ENCODE data around the gene TMEM121.

The TMEM121 gene

DNA sequence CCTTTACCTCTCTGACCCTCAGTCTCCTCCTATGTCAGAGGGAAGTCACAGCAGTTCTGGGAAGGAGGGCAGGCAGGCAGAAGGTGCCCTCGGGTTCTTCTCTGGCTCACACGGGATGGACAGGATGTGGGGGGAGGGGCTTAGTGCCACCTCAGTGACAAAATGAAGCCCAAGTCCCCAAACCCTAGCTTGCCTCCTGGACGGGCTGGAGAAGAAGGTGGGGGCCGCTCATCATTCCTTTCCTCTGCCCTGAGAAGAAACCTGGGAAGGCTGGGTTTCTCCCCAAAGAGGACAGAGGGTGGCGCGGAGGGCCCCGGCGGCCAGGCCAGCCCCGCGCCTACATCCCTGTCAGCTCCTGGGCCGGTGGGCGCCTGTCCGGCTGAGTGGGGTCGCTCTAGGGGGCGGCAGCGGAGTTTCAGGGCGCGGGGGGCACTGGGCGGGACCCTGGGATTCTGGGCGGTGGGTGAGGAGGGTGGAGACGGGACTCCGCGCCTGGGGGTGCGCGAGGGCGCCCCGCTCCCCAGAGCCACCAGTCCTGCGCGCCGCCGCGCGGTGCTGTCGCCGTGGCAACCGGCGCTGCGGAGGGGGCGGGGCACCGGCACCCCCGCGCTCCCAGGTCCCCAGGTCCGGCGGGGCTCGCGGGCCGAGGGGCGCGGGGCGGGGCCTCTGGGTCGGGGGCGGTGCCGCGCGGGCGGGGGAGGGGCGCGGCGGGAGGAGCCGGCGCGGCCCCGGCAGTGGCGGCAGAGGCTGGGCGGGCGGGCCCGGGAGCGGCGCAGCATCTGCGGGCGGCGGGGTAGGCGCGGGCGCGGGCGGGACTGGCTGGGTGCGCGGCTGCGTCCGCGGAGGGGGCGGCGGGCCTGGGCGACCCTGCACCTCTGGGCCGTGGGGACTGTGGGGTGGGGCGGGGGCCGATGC is at the start of gene TMEM121:
Gene TMEM121 (plus strand): TSS at position 723 of the 915 bp plus-strand sequence. CDS start 2,252 bp downstream, outside the sequence.
- Mint-ChIP-seq H3K4me3 (peak within 1 kb of the TSS; percentile 86), H3K36me3 (no peaks in the 10 kb centered on the region), H3K27ac (peak within 1 kb of the TSS; percentile 74), H3K4me1 (peaks cover 33% of the 10 kb centered on the region), H3K27me3 (peaks cover 34% of the 10 kb centered on the region), H3K9me3 (no peaks in the 10 kb centered on the region)
- peak; percentile 17 for ATAC-seq

DNA sequence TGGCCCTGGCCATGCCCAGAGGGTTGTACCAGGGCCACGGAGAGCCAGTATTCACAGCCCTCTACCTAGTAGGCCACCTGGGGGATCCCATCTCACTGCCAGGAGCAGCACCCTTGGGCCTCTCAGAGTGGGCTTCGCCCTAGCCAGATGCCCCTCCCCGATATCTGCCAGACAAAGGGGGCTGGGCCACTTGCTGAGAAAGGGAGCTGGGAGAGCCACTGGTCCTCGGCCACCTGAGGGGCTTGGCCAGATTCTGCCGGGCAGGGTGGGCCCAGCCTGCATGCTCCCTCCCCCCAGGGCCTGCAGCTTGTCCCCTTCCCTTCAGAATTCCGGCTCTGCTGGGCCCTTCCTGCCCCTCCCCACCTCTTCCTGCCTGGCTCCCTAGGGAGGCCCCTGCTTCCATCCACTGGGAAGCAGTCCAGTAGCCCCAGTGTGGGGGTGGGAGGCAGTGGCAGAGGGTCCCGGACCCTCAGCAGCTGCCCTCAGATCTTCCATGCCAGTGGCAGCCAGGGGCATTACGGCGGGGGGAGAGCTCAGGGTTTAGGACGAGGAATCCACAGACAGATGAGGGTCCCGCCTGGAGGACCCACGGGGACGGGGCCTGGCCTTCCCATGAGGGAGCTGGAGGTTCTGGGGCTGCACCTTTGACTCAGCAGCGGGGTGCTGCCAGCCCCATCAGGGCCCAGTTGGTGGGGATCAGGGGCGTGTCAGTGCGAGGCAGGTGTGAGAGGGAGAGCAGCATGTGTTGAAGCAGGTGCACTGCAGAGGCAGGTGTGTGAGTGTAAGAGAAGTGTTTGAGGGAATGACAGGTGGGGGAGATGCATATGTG is 49.3 kb upstream of the TMEM121 start:
- Mint-ChIP-seq H3K9me3 (peaks cover 4% of the 10 kb centered on the region), H3K4me3 (peak overlapping the region; percentile 22), H3K36me3 (peaks cover 5% of the 10 kb centered on the region)

DNA sequence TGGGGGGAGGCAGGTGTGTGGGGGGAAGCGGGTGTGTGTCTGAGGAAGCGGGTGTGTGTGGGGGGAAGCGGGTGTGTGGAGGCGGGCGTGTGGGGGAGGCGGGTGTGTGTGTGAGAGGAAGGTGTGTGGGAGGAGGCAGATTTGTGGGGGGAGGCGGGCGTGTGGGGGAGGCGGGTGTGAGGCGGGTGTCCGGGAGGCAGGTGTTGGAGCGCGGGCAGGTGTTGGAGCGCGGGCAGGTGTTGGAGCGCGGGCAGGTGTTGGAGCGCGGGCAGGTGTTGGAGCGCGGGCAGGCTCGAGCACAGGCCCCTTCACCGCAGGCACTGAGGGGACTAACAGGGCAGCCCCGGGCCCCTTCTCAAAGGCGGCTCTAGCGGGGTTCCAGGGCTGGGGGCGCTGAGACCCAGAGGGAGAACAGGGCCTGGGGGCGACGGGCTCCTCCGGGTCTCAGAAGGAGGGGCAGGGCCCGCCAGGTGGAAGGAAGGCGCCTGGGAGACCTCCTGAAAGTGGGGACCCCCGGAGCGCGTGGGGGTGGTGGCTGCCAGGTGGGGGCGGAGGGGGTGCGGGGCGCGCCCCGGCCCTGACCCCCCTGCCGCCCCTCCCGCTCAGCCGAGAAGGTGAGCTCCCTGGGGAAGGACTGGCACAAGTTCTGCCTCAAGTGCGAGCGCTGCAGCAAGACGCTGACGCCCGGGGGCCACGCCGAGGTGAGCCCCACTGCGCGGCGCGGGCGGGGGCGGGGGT is 48.6 kb upstream of the TMEM121 start:
- peaks cover 9% of the 10 kb centered on the region for H3K27me3 Mint-ChIP-seq
- H3K36me3 Mint-ChIP-seq, result peaks cover 5% of the 10 kb centered on the region
- peaks cover 60% of the 10 kb centered on the region for H3K4me1 Mint-ChIP-seq
- H3K27ac Mint-ChIP-seq, result peak overlapping the region; percentile 78
- peaks cover 4% of the 10 kb centered on the region for H3K9me3 Mint-ChIP-seq
- peak; percentile 37 for ATAC-seq
- H3K4me3 Mint-ChIP-seq, result peak overlapping the region; percentile 29

More for the DNA sequence above, 49.3 kb upstream of the TMEM121 start:
- Mint-ChIP-seq H3K4me1 (peaks cover 57% of the 10 kb centered on the region), H3K27ac (peak overlapping the region; percentile 78), H3K27me3 (peaks cover 9% of the 10 kb centered on the region)
- ATAC-seq, result no peak

DNA sequence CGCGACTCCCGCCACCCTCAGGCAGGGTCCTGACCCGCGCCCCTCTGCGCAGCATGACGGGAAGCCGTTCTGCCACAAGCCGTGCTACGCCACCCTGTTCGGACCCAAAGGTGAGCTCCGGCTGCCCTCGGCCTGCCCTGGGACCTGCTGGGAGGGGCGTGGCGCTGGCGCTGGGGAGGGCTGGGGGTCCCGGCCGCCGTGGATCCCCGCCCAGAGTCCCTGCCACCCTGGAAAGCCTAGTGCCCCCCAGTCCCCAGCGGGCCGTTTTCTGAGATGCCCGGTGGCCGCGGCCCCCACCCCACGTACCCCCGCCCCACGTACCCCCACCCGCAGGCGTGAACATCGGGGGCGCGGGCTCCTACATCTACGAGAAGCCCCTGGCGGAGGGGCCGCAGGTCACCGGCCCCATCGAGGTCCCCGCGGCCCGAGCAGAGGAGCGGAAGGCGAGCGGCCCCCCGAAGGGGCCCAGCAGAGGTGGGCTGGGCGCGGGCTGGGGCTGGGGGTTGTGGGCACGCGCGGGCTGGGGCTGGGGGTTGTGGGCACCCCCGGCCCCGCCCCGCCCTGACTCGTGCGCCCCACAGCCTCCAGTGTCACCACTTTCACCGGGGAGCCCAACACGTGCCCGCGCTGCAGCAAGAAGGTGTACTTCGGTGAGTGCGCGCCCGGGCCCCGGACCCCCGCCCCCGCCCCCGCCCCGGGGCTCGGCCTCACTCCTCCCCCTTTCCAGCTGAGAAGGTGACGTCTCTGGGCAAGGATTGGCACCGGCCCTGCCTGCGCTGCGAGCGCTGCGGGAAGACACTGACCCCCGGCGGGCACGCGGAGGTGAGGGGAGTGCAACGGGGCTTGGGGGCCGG is 47.8 kb upstream of the TMEM121 start:
- H3K36me3 Mint-ChIP-seq, result peaks cover 5% of the 10 kb centered on the region
- peaks cover 4% of the 10 kb centered on the region for H3K9me3 Mint-ChIP-seq
- no peak overlapping the region for H3K27ac Mint-ChIP-seq
- peaks cover 62% of the 10 kb centered on the region for H3K4me1 Mint-ChIP-seq
- ATAC-seq, result no peak
- H3K27me3 Mint-ChIP-seq, result peaks cover 9% of the 10 kb centered on the region
- no peak overlapping the region for H3K4me3 Mint-ChIP-seq

DNA sequence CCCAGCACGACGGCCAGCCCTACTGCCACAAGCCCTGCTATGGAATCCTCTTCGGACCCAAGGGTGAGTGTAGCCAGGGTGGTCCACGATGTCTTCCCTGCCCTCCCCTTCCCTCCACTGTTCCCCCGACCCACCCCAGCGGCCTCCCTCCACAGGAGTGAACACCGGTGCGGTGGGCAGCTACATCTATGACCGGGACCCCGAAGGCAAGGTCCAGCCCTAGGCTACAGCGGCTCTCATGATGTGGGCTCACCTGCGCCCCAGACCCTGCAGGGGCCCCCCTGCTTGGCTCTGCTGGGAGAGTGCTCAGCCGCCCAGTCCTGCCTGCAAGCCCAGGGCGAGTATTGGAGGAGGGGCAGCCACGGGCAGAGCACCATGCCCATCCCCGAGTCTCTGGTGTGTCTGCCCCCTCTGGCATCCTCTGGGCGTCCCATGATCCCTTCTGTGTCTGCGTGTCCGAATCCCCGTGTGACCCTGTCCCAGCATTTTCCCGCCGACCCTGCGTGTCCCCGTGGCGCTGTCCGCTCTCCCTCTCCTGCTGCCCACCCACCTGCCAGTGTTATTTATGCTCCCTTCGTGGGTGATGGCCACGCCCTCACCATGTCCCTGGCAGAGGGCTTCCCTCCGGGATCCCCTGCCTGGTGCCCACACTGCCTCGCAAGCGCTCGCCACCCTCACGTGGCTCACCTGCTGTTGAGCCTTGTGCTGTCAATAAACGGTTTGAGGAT is 46.8 kb upstream of the TMEM121 start:
- ATAC-seq, result no peak
- peak overlapping the region; percentile 4 for H3K4me3 Mint-ChIP-seq
- H3K36me3 Mint-ChIP-seq, result peaks cover 5% of the 10 kb centered on the region
- H3K27ac Mint-ChIP-seq, result peak overlapping the region; percentile 23
- peaks cover 9% of the 10 kb centered on the region for H3K27me3 Mint-ChIP-seq
- peaks cover 4% of the 10 kb centered on the region for H3K9me3 Mint-ChIP-seq
- peaks cover 68% of the 10 kb centered on the region for H3K4me1 Mint-ChIP-seq

DNA sequence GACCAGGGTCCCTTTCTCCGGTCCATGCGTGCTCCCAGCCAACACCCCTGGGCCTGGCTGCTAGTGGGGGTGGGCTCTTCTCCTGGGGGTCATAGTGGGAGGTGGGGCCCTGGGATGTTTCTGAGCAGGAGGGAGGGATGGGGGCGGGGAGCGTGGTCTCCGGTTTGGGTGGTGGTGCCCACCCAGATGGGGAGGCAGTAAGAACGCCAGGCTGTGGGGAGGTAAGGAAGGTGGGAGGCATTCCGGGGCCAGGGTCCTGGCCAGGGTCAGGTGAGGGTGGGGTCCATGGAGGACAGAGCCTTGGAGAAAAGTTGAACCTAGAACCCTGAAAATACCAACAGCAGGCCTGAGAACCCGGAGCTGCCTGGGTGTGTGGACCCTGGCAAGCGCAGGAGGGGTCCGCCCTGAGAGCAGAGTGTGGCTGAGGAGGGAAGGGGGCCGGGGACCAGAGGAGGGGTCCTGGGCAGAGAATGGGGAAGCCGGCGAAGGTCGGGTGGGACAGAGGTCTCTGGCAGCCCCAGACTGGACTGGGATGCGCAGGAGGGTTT is 46.1 kb upstream of the TMEM121 start:
- Mint-ChIP-seq H3K9me3 (peaks cover 4% of the 10 kb centered on the region), H3K4me3 (peak overlapping the region; percentile 4), H3K27me3 (peaks cover 9% of the 10 kb centered on the region), H3K27ac (peak overlapping the region; percentile 97), H3K36me3 (peaks cover 5% of the 10 kb centered on the region), H3K4me1 (peaks cover 75% of the 10 kb centered on the region)
- no peak for ATAC-seq

DNA sequence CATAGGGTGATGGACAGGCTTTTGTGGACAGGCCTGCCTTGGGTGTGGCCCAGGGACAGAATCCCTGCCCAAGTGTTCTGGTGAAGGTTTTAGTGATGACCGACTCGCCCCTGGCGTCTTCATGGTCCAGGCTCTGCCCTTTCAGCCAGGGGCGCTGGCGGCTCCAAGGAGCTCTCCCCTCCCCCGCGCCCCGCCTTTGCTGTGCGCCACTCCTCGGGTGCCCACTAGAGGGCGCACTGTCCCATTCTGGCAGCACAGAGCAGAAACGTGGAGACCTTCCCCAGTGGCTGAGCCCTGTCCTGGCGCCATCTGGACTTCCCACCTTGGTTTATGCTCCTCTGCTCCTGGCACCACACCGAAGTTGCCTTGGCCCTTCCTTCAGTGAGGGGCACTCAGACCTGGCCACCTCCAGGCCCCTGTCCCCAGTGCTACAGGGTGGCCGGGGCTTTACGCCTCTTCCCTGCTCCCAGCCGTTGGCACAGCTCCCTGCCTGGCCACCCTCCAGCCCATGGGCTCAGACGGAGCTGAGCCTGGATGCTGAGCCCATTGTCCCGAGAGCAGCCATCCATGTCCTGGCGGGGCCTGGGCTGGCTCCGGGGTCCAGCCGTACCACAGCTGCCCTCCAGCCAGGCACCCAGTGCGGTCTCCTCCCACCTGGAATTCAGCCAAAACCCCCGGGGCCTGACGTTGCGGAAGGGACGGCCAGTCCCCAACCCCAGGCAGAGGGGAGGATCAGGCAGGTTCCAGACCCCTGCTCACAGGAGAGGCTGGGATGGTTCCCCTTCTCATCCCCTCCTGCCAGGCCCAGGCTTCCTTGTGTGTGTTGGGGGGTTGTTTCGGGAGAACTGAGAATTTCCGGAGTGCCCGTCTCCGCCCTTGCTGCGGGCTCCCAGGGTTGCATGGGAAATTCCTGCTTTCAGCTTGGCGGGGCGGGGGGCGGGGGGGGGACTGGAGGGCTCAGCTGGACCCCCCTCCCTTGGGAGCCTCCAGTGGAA is 45.3 kb upstream of the TMEM121 start:
- Mint-ChIP-seq H3K4me1 (peaks cover 83% of the 10 kb centered on the region), H3K27me3 (peaks cover 9% of the 10 kb centered on the region), H3K27ac (peak overlapping the region; percentile 97), H3K36me3 (peaks cover 5% of the 10 kb centered on the region), H3K9me3 (peaks cover 4% of the 10 kb centered on the region), H3K4me3 (peak overlapping the region; percentile 80)
- ATAC-seq, result peak; percentile 67

DNA sequence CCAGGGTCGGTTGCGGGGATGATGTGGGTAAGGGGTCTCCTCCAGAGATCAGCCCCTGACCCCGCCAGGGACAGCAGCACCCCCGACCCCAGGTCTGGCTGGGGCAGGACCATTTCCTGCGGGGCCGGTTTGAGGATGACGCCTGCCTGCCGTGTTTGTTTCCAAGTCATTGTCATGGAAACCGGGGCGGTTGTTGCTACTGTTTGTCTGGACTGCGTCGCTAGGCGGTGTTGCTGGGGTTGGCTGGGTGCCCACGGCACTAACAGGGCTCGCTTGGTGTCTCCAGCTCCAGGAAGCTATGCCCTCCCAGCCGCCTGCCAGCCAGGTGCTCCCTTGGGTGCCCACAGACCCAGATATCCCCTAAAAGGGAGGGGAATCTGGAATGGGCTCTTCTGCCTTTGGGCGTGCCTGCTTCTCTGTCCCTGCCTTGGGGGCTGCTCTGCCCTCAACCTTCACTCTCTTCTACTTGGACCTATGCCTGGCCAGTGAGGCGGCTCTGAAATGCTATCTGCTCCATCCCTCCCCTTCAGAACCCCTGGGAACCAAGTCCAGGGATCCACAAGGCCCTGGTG is 44.4 kb upstream of the TMEM121 start:
- H3K4me3 Mint-ChIP-seq, result peak overlapping the region; percentile 80
- H3K27me3 Mint-ChIP-seq, result peaks cover 8% of the 10 kb centered on the region
- peaks cover 4% of the 10 kb centered on the region for H3K9me3 Mint-ChIP-seq
- peaks cover 5% of the 10 kb centered on the region for H3K36me3 Mint-ChIP-seq
- H3K4me1 Mint-ChIP-seq, result peaks cover 85% of the 10 kb centered on the region
- peak overlapping the region; percentile 97 for H3K27ac Mint-ChIP-seq
- ATAC-seq, result peak; percentile 67

DNA sequence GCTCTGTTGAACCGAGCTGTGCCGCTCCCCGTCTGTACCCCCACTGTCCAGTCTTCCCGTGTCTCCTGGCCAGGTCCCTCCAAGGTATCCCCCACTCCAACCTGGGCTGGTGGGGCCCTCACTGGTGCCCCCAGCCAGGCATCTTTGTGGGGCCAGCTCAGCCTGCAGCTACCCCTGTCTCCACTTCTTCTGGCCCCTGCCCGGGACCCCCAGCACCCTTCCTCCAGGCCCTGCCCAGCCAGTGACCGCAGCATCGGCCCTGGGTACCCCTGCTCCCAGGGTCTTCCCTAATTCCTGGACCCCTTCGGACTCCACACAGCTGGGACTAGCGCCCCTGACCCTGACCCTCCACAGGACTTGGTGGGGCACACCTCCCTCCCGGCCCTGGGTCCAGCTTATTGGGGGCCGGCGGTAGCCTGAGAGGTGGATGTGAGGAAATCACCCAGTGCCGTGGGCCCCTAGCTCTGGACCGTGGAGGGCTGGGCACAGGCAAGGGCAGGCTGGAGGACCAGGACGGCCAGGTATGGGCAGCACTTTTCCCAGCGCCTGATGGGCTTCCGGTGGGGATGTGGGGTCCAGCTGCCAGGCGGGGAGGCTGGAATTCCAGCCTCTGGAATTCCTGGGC is 43.8 kb upstream of the TMEM121 start:
- H3K4me3 Mint-ChIP-seq, result peak overlapping the region; percentile 80

DNA sequence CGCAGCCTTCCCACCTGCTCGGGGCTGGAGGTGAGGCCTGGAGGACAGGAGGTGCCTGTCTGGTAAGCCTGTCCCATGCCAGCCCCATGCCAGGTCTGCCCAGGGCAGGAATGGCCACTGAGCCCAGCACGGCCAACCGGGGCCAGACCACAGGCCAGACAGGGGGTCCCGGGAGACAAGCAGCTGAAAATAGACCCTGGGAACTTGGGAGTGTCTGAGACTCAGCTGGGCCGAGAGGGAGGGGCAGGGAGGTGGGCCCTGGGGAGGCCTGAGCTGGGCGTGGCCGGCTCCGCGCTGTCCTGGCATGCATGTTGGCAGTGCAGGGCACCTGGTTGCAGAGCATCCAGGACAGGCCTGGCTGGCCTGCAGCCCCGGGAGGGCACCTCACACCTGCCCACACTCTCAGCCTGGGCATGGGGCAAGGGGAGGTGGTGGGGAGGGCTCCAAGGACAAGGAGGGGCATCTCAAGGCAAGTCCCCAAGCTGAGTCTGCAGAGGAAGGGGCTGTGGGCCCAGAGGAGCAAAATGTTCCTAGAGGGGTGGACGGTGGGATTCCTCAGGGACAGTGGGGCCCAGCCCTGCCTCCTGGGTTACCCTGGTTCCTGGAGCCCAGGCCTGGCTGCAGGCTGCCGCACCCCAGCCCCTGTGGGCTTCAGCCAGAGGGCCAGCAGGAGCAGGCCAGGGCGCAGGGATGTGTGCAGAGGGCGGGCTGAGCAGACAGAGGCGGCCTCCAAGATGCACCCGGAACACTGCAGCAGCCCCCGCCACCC is 42.9 kb upstream of the TMEM121 start:
- Mint-ChIP-seq H3K27ac (peak overlapping the region; percentile 97), H3K9me3 (no peaks in the 10 kb centered on the region), H3K4me3 (no peak overlapping the region), H3K27me3 (no peaks in the 10 kb centered on the region), H3K36me3 (peaks cover 2% of the 10 kb centered on the region), H3K4me1 (peaks cover 79% of the 10 kb centered on the region)
- no peak for ATAC-seq

More for the DNA sequence above, 43.8 kb upstream of the TMEM121 start:
- Mint-ChIP-seq H3K36me3 (no peaks in the 10 kb centered on the region), H3K27ac (peak overlapping the region; percentile 97), H3K9me3 (peaks cover under 1% of the 10 kb centered on the region), H3K4me1 (peaks cover 79% of the 10 kb centered on the region), H3K27me3 (peaks cover 2% of the 10 kb centered on the region)
- ATAC-seq, result no peak
